B cell (primary cell): ENCODE measurements around the gene BCL6B. TPM values are rescaled to one million over a fixed set of nuclear protein-coding genes. Genes with fewer than 3 reads are reported as not detected.

Experiments
- ATAC-seq: fragments of 200-7000 bp; cut with Tn5 transposase; one replicate; pipeline ENCODE4 v1.10.0; 2021; ENCODE audit warnings: low read depth, mild to moderate bottlenecking, moderate number of reproducible peaks, moderate library complexity
- CTCF ChIA-PET: fragments of 350-600 bp; sonication (Branson Sonifier 250); formaldehyde crosslinking; loops from one replicate; lab custom pipeline; 2021; ENCODE audit warnings: antibody characterized with exemption, inconsistent platforms; lab: Charles Lee
- POLR2A ChIA-PET: fragments of 350-600 bp; sonication (Branson Sonifier 250); formaldehyde crosslinking; loops from one replicate; lab custom pipeline; 2021; ENCODE audit warnings: antibody characterized with exemption; lab: Charles Lee
- DNase-seq: peaks from one replicate; pipeline ENCODE4 v3.0.0; 2013
- H2AFZ ChIP-seq: 2 replicates; pipeline ENCODE4 v1.6.1; 2012; ENCODE audit warnings: mild to moderate bottlenecking, low read depth, low read length; ENCODE audit not compliant: insufficient read depth, poor library complexity, severe bottlenecking
- H3K27ac ChIP-seq, 2 donors: 1 replicate in 1 of 2; 2 replicates in 1 of 2; pipeline ENCODE4 v1.5.1; 2012 to 2013; ENCODE audit warnings: low read length in 2 of 2, mild to moderate bottlenecking in 2 of 2, moderate library complexity in 1 of 2
- H3K27me3 ChIP-seq, 4 experiments: fragments of 200-600 bp in 1 of 4; sonication (generic) in 1 of 4; replicated peaks in 1 of 4; 1 replicate in 2 of 4; 2 replicates in 2 of 4; pipeline versions ENCODE4 v1.6.1 to v1.7.0; 2013 to 2016; ENCODE audit warnings: low read length in 3 of 4, mild to moderate bottlenecking in 2 of 4, mixed read lengths in 1 of 4, moderate library complexity in 1 of 4; ENCODE audit not compliant: insufficient read depth in 4 of 4, control insufficient read depth in 3 of 4; ENCODE audit errors: control extremely low read depth in 1 of 4
- H3K36me3 ChIP-seq, 2 experiments: replicated peaks in 1 of 2; 1 replicate in 1 of 2; 2 replicates in 1 of 2; pipeline versions ENCODE4 v1.6.1 to v1.7.1; 2013; ENCODE audit warnings: low read length in 1 of 2; ENCODE audit not compliant: insufficient read depth in 2 of 2, control insufficient read depth in 1 of 2; ENCODE audit errors: control extremely low read depth in 1 of 2, extremely low read depth in 1 of 2
- H3K4me1 ChIP-seq, 2 donors: fragments of 200-600 bp in 1 of 2; sonication (generic) in 1 of 2; 1 replicate in 1 of 2; 2 replicates in 1 of 2; pipeline versions ENCODE4 v1.5.1 to v1.6.1; 2013 to 2017; ENCODE audit warnings: low read length in 2 of 2; ENCODE audit not compliant: control insufficient read depth in 2 of 2, insufficient read depth in 2 of 2
- H3K4me2 ChIP-seq: replicated peaks from 2 replicates; pipeline ENCODE3; 2012; ENCODE audit warnings: mild to moderate bottlenecking, low read depth, low read length; ENCODE audit not compliant: poor library complexity, severe bottlenecking
- H3K4me3 ChIP-seq, 5 experiments: fragments of 200-600 bp in 1 of 5; sonication (generic) in 1 of 5; 1 replicate in 3 of 5; 2 replicates in 2 of 5; pipeline versions ENCODE4 v1.5.1 to v1.7.0; 2011 to 2016; ENCODE audit warnings: low read length in 4 of 5, mild to moderate bottlenecking in 4 of 5, low read depth in 2 of 5, control low read depth in 1 of 5, moderate library complexity in 1 of 5; ENCODE audit not compliant: insufficient read depth in 1 of 5; ENCODE audit errors: control extremely low read depth in 1 of 5, extremely low read depth in 1 of 5
- H3K79me2 ChIP-seq: fragments of 200-600 bp; sonication (generic); one replicate; pipeline ENCODE4 v1.6.0; 2016; ENCODE audit warnings: low read length; ENCODE audit not compliant: control insufficient read depth, insufficient read depth
- H3K9ac ChIP-seq: fragments of 200-600 bp; sonication (generic); 2 replicates; pipeline ENCODE4 v1.6.1; 2017; ENCODE audit warnings: mild to moderate bottlenecking, low read length, moderate library complexity
- H3K9me3 ChIP-seq, 3 donors: one replicate each; pipeline versions ENCODE4 v1.6.1 to v1.7.1; 2013; ENCODE audit warnings: low read length in 2 of 3; ENCODE audit not compliant: control insufficient read depth in 2 of 3, insufficient read depth in 1 of 3; ENCODE audit errors: control extremely low read depth in 1 of 3
- H4K20me1 ChIP-seq: 2 replicates; pipeline ENCODE4 v1.6.0; 2012; ENCODE audit warnings: mild to moderate bottlenecking, low read length; ENCODE audit not compliant: insufficient read depth, control insufficient read depth, poor library complexity, severe bottlenecking
- H3K27ac Mint-ChIP-seq: one replicate; pipeline ENCODE4 v1.8.0; 2021; ENCODE audit warnings: mixed read lengths
- H3K27me3 Mint-ChIP-seq: one replicate; pipeline ENCODE4 v1.8.0; 2021; ENCODE audit warnings: mixed read lengths
- H3K4me1 Mint-ChIP-seq: one replicate; pipeline ENCODE4 v1.8.0; 2021; ENCODE audit warnings: mixed read lengths
- H3K4me3 Mint-ChIP-seq: one replicate; pipeline ENCODE4 v1.8.0; 2021; ENCODE audit warnings: mixed read lengths
- H3K9me3 Mint-ChIP-seq: one replicate; pipeline ENCODE4 v1.8.0; 2022; ENCODE audit warnings: mixed read lengths; ENCODE audit not compliant: insufficient read depth
- CTCF ChIP-seq: fragments of 200-600 bp; IDR thresholded peaks from one replicate; pipeline ENCODE4 v1.8.0; 2022; ENCODE audit warnings: antibody characterized with exemption, mild to moderate bottlenecking
- EZH2 ChIP-seq: IDR thresholded peaks from 2 replicates; pipeline ENCODE4 v1.6.1; 2012; ENCODE audit warnings: borderline replicate concordance, low read depth, mild to moderate bottlenecking, moderate library complexity, low read length; ENCODE audit not compliant: insufficient read depth, poor library complexity, severe bottlenecking
- WGBS: methylation state at CpG from one replicate; pipeline ENCODE4 v1.1.5; 2013; ENCODE audit warnings: missing lambda C conversion rate; ENCODE audit not compliant: insufficient coverage; 5-methylcytosine and 5-hydroxymethylcytosine counted together
- intact Hi-C: fragments of 100-400 bp; cut with micrococcal nuclease; formaldehyde crosslinking; loops from one replicate; pipeline ENCODE4 v1.10.0; 2022
- polyA plus RNA-seq: library from polyadenylated mRNA; depleted of rRNA; stranded (reverse); fragments of >200 nt; gene quantifications from 2 replicates; pipeline ENCODE4 v1.2.3, GENCODE V29; 2012
- total RNA-seq, 2 donors: library from RNA; stranded (reverse); fragments of 120-200 nt in 1 of 2; gene quantifications; 1 replicate in 1 of 2; 2 replicates in 1 of 2; pipeline versions ENCODE4 v1.2.3 to v1.2.4, GENCODE V29; 2013 to 2022

BCL6B gene
- total and polyA plus RNA-seq, 2 donors (not counting 1 experiment from before 2014, with no cell fraction given), result 0.25 to 0.34 TPM

GRCh38 chr17:7007143-7007542 lies 15.7 kb upstream of the BCL6B start:
- ATAC-seq, result no peak
- Histone ChIP-seq H3K79me2 (peaks cover 68% of the 10 kb centered on the region), H3K36me3 (peaks cover 3 to 37% of the 10 kb centered on the region in 2 experiments), H3K9me3 (no peaks in the 10 kb centered on the region), H3K4me3 (no peak overlapping the region), H3K27ac (no peak overlapping the region), H3K4me2 (no peak overlapping the region), H3K27me3 (no peaks in the 10 kb centered on the region), H3K9ac (no peak overlapping the region), H4K20me1 (peaks cover 67% of the 10 kb centered on the region), H2AFZ (no peak overlapping the region), H3K4me1 (peaks cover 20 to 29% of the 10 kb centered on the region in 2 donors)
- Mint-ChIP-seq H3K27me3 (no peaks in the 10 kb centered on the region), H3K4me1 (peaks cover 44% of the 10 kb centered on the region), H3K27ac (peak overlapping the region; percentile 10), H3K9me3 (no peaks in the 10 kb centered on the region), H3K4me3 (no peak overlapping the region)
- TF ChIP-seq EZH2 (no peak), CTCF (no peak)
- 83% methylated on average over 2 of the region's 2 CpGs for WGBS
- ChIA-PET CTCF (interaction anchor here (1.3 to 6.9 kb wide), 3 partner anchors 14 to 98 kb away, joined by 3 to 147 read pairs (median 117); no protein-coding TSS in a partner anchor), POLR2A (no interaction called here)
- DNase-seq, result no peak
- intact Hi-C loops, result no loop called here

GRCh38 chr17:7010523-7010922 lies 12.3 kb upstream of the BCL6B start:
- ATAC-seq (no peak), DNase-seq (no peak)
- H3K79me2 ChIP-seq, result peaks cover 72% of the 10 kb centered on the region
- Mint-ChIP-seq H3K9me3 (no peaks in the 10 kb centered on the region), H3K4me1 (peaks cover 60% of the 10 kb centered on the region), H3K27me3 (no peaks in the 10 kb centered on the region), H3K27ac (peak overlapping the region; percentile 38), H3K4me3 (peak overlapping the region; percentile 99)
- H3K27me3 ChIP-seq, result no peaks in the 10 kb centered on the region
- peaks cover 0 to 3% (median 0%) of the 10 kb centered on the region in 3 donors for H3K9me3 ChIP-seq
- ChIA-PET POLR2A (no interaction called here), CTCF (interaction anchor here (1.2 to 1.8 kb wide), 4 partner anchors 11 to 100 kb away, joined by 3 to 6 read pairs (median 4); partner anchors contain the start of gene BCL6B)
- intact Hi-C loops, result loop anchor here (5.0 to 10.0 kb wide), 3 partner anchors 564 to 1427 kb away; partner anchors contain the start of genes CD68, KDM6B and NDEL1
- no peak overlapping the region for H3K9ac ChIP-seq
- H3K36me3 ChIP-seq, result peaks cover 1 to 24% of the 10 kb centered on the region in 2 experiments
- H3K4me3 ChIP-seq, result no peak overlapping the region
- H4K20me1 ChIP-seq, result peaks cover 42% of the 10 kb centered on the region
- H3K27ac ChIP-seq, result peak overlapping the region in 1 of 2 donors; percentile 99
- peak overlapping the region; percentile 86 for H3K4me2 ChIP-seq
- TF ChIP-seq CTCF (no peak), EZH2 (no peak)
- peaks cover 32 to 46% of the 10 kb centered on the region in 2 donors for H3K4me1 ChIP-seq
- no CpG with 5 or more reads among the region's 2 CpGs for WGBS
- no peak overlapping the region for H2AFZ ChIP-seq
